ENCODE measurements around the gene HS3ST5. TPM values are rescaled to one million over a fixed set of nuclear protein-coding genes. Genes with fewer than 3 reads are reported as not detected.

Gene HS3ST5
- total RNA-seq, 1 donor from 2014 or later: not detected

DNA sequence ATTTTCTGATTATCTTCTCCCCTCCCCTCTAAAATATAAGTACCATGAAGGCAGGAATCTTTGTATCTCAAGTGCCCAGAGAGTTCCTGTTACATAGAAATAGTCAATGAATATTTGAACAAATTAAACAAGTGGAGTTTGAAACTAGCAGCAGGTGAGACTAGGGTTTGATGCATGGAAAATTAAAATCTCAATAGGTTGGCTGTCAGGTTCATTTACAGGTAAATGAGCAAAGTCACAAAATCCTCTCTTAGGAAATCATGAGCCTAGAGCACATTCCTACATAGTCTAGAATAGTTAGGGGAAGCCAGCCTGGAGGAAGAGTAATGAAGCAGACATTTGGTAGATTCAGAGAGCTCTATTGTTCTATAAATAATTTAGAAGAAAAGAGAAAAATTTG is 140.4 kb downstream of the HS3ST5 start:
- no peak for DNase-seq (ENCODE audit: low read depth)
- H3K4me3 ChIP-seq (ENCODE audit: low read depth, low read length): no peak overlapping the region
- TF ChIP-seq, protein P1, sequence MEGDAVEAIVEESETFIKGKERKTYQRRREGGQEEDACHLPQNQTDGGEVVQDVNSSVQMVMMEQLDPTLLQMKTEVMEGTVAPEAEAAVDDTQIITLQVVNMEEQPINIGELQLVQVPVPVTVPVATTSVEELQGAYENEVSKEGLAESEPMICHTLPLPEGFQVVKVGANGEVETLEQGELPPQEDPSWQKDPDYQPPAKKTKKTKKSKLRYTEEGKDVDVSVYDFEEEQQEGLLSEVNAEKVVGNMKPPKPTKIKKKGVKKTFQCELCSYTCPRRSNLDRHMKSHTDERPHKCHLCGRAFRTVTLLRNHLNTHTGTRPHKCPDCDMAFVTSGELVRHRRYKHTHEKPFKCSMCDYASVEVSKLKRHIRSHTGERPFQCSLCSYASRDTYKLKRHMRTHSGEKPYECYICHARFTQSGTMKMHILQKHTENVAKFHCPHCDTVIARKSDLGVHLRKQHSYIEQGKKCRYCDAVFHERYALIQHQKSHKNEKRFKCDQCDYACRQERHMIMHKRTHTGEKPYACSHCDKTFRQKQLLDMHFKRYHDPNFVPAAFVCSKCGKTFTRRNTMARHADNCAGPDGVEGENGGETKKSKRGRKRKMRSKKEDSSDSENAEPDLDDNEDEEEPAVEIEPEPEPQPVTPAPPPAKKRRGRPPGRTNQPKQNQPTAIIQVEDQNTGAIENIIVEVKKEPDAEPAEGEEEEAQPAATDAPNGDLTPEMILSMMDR (IDR thresholded peaks at IDR 0.05; ENCODE audit: insufficient read depth, low read length, severe bottlenecking): no peak
- FAIRE-seq: no peak
- H3K36me3 ChIP-seq (ENCODE audit: control insufficient read depth, insufficient read depth, low read length): no peaks in the 10 kb centered on the region
- H3K27me3 ChIP-seq (ENCODE audit: control insufficient read depth, insufficient read depth, low read length): no peaks in the 10 kb centered on the region

DNA sequence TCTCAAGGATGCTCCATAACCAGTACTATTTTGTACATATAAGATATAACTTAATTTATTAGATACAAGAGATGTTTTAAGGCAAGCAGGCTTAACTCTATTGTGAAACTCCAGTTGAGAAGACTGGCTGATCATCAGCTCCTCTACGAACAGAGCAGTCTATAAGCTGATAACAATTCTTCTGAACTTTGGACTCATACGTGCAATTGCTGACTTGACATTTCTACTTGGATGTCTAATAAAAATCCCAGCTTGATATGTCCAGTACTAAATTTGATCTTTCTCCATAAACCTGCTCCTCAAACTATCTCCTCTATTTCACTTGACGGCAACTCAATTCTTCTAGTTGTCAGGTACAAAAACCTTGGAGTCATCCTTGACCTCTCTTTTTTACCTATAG is 141.9 kb downstream of the HS3ST5 start:
- DNase-seq (ENCODE audit: low read depth) (no peak), FAIRE-seq (no peak)
- no peaks in the 10 kb centered on the region for H3K27me3 ChIP-seq (ENCODE audit: control insufficient read depth, insufficient read depth, low read length)
- H3K36me3 ChIP-seq (ENCODE audit: control insufficient read depth, insufficient read depth, low read length): no peaks in the 10 kb centered on the region
- no peak overlapping the region for H3K4me3 ChIP-seq (ENCODE audit: low read depth, low read length)
- TF ChIP-seq, protein P1 (IDR thresholded peaks at IDR 0.05; ENCODE audit: insufficient read depth, low read length, severe bottlenecking): no peak

DNA sequence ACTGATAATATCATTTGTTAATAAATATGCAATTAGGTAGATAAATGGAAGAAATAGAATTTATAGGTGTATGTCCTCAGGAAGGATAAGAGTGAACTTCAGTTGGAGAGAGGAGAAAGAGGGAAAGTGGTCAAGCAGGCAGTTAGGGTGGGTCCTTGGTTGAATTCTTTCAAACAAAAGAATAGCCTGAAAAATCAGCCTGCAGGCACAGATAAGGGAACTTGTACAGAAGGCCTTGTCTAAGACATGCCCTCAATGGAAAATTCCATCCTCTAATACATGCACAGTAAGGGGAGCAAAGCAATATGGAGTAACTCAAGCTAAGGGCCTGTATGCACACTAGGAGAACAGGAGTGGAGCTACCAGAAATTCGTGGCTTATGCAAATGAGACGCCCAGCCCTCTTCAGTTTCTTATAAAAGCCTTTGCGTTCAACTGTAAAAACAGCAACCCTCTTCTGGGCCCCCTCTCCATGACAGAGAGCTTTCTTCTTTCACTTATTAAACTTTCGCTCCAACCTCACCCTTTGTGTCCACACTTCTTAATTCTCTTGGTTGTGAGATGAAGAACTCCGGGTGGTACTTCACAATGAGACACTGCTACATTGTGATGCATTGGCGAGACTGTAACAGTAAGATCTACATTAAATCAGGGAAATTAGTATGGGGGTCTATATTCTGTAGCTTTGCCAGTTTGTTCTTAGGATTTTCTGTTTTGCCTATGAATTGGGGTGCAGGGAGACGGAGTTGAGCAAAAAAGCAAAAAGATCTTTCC is 147.0 kb downstream of the HS3ST5 start:
- Histone ChIP-seq H3K36me3 (ENCODE audit: control insufficient read depth, insufficient read depth, low read length) (no peaks in the 10 kb centered on the region), H3K4me3 (ENCODE audit: low read depth, low read length) (no peak overlapping the region), H3K27me3 (ENCODE audit: control insufficient read depth, insufficient read depth, low read length) (no peaks in the 10 kb centered on the region)
- DNase-seq (ENCODE audit: low read depth): no peak
- FAIRE-seq: no peak
- TF ChIP-seq, protein P1 (IDR thresholded peaks at IDR 0.05; ENCODE audit: insufficient read depth, low read length, severe bottlenecking): no peak

DNA sequence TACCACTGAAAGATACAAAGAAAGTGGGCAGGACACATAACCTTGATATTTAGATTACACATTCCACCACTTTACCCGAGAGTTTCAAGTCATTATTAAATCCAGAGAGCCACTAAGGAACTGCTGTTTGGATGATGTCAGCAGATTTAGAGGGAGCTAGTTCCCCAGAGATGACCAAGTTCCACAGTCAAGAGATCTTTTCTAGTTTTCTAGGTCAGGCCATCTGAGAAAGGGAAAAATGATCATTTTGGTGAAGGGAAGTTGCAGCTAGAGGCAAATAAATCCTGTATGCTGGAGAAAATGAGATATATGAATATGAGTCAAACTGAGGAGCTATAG is 147.8 kb downstream of the HS3ST5 start:
- no peak for DNase-seq (ENCODE audit: low read depth)
- Histone ChIP-seq H3K4me3 (ENCODE audit: low read depth, low read length) (no peak overlapping the region), H3K27me3 (ENCODE audit: control insufficient read depth, insufficient read depth, low read length) (no peaks in the 10 kb centered on the region), H3K36me3 (ENCODE audit: control insufficient read depth, insufficient read depth, low read length) (no peaks in the 10 kb centered on the region)
- TF ChIP-seq, protein P1 (IDR thresholded peaks at IDR 0.05; ENCODE audit: insufficient read depth, low read length, severe bottlenecking): no peak
- FAIRE-seq: no peak

DNA sequence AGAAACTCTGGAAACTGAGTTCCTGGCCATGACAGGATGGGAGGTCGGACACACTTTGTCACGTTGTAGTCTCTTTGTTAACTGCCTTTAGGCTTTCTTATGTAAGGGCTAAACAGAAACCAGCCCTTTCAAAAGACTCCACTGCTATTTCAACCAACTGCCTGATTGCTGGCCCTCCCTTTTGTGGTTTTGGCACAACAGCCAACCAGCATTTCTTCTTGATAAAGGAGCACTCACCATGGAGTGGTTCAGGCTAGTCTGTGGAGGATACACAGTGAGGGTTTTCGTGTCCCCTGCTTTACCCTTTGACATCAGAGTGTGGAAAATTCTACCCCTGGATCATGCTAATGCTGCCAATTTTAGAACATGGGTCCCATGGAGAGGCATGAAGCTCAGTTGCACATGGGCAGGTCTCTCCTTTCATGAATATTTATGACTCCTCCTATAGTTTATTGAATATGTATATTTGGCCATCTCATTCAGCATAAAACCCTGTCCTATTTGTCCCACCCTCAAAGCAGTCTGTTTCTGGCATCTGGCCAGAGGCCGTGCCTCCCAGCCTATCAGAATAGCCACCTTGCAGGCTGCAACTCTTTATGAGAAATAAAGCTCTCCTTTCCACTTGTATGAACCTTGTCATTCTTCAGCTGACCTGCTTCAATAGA is 148.3 kb downstream of the HS3ST5 start:
- Histone ChIP-seq H3K27me3 (ENCODE audit: control insufficient read depth, insufficient read depth, low read length) (no peaks in the 10 kb centered on the region), H3K36me3 (ENCODE audit: control insufficient read depth, insufficient read depth, low read length) (no peaks in the 10 kb centered on the region), H3K4me3 (ENCODE audit: low read depth, low read length) (no peak overlapping the region)
- DNase-seq (ENCODE audit: low read depth): no peak
- peak; percentile 62 for FAIRE-seq
- TF ChIP-seq, protein P1 (IDR thresholded peaks at IDR 0.05; ENCODE audit: insufficient read depth, low read length, severe bottlenecking): no peak
